SK-MEL-5 (cell line): ENCODE measurements around the gene PRRG4. TPM values are rescaled to one million over a fixed set of nuclear protein-coding genes. Genes with fewer than 3 reads are reported as not detected.
"Not testable (repeated sequence)": the region's sequence is repeated elsewhere in the genome, so short reads cannot be mapped to it uniquely, and the experiment has no call there.

Source experiments
- DNase-seq: peaks from one replicate; pipeline ENCODE4 v3.0.0-alpha.2; 2016; ENCODE audit warnings: low read depth, low spot score
- in situ Hi-C: cut with HindIII; loops from 2 replicates; pipeline ENCODE4 v1.10.0; 2016; ENCODE audit warnings: low sequenced_read_pairs, high pct_unique_total_duplicates, low pct_unique_long_range_greater_than_20kb
- total RNA-seq: library from RNA; depleted of rRNA; stranded (reverse); fragments of >200 nt; shearing (Covaris generic); gene quantifications from 2 replicates; pipeline ENCODE4 v1.2.3, GENCODE V29; 2014

PRRG4 gene
- total RNA-seq, 1 experiment from 2014 or later: 0.18 TPM

DNA sequence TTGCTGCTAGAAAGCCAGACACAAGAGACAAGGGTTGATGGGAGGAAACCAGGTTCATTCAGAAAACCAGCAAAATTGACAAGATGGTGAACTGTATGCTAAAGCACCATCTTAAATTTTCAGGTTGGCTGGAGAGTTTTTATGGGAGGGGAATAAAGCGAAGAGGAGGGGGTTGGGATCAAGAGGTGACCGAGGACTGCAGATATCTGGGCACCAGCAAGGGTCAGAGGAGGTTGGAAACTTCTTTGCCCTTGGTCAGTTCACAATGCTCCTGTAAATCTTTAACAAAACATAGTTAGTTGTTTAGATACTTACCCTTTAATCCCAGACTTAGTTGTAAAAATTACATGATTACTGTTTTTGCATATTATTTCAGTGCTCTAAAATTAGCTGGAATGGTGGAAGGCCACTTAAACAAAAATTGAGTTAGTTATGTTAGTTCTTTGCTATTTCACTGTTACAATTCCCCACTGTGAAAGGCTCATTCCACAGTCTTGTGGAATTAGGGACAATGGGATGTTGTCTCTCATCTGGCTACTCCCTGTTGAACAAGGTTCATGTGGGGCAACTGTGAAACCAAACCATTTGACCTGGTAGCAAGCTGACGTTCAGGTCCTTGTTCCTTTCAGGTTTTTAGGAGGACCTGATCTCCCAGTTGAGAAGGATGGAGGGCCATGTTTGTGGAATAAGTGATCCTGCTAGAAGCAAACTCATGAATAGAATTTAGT is 32.3 kb downstream of the PRRG4 start:
- in situ Hi-C loops: no loop called here
- peak; percentile 30 for DNase-seq

DNA sequence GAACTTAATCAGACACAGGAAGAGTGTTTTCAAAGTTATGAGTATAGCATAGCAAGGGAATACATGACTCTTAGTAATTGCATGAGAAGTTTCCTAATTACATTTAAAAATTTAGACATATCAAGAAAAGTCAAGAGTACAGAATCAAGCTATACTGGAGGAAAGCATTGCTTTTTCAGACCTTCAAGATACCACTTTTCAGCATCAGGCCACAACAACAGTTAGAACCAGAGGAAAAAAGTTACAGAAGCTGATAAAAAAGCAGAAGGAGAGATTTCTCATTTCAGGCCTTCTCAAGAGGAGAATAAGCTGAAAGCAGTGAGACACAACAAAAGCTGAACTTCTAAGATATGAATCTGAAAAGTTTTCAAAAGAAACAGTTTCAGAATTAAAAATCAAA is 34.8 kb downstream of the PRRG4 start:
- in situ Hi-C loops: no loop called here
- no peak for DNase-seq

DNA sequence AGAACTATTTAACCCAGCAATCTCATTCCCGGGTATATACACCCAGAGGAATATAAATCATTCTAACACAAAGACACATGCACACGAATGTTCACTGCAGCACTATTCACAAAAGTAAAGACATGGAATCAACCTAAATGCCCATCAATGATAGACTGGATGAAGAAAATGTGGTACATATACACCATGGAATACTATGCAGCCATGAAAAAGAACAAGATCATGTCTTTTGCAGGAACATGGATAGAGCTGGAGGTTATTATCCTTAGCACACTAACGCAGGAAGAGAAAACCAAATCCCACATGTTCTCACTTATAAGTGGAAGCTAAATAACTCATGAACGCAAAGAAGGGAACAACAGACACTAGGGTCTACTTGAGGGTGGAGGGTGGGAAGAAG is 39.0 kb downstream of the PRRG4 start:
- in situ Hi-C loops, DNase-seq: not testable (repeated sequence)

DNA sequence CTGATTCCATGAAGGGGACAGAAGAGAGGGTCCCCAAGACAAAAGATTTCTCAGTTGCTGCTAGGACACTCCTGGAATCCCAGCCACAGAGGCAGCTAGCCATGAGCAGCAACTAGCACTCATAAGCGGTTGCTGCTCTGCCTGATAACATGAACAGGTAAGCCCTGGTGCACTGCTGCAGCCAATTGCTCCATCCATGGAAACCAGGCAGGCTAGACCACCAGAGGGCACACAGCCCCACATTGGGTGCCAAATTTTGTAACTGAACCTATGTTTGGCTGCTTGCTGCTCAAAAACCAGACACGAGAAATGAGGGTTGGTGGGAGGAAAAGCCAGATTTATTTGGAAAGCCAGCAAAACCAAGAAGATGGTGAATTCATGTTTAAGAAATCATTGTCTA is 40.9 kb downstream of the PRRG4 start:
- in situ Hi-C loops: no loop called here
- DNase-seq: peak; percentile 52

DNA sequence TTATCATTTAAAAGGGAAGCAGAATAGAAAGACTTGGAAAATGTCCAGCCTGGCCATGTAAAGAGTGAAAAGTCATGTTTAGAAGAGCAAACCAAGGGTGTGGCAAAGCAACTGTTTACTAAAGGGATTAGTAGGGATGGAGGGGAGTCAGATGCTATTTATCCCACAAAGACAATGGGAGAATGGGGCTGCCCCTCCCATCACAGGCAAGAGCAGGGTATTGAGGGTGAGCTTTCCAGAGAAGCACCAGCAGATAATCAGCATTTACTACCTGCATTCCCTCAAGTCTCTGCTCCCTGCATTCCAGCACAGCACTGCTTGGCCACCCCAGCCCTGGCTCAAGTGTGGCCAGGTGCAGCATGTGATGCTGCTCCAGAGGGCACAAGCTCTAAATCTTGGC is 44.4 kb downstream of the PRRG4 start:
- in situ Hi-C loops: no loop called here
- DNase-seq: no peak

DNA sequence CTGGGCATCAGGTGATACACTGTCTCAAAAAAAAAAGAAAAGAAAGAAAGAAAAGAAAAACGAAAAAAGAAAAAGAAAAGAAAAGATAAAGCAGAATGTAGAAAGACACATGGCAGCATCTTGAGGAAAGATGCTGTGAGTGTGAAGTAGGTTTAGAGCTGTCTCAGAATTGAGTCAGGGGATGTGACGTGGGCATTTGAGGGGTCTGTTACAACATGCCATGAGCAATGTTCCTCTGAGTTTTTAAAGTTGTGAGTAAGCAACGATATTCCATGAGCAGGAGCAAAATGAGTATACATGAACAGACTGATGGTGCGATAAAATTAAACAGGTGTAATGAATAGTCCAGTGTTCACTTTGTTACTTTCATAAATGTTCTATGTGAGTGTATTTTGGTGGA is 51.6 kb downstream of the PRRG4 start:
- in situ Hi-C loops: no loop called here
- DNase-seq: no peak

DNA sequence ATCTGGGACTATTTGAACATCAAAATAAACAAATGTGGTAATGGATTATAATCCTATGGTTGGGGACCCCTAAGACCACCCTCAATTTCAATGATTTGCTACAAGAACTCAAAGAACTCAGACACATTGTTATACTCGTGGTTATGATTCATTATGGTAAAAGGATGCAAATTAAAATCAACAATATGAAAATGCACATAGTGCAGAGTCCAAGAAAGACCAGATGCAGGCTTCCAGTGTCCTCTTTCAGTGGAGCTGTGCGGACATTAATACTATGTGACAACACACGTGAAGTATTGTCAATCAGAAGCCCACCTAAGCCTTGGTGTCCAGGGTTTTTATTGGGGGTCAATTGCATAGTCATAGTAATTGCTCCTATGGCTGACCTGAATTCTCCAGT is 53.7 kb downstream of the PRRG4 start:
- no peak for DNase-seq
- in situ Hi-C loops: no loop called here

DNA sequence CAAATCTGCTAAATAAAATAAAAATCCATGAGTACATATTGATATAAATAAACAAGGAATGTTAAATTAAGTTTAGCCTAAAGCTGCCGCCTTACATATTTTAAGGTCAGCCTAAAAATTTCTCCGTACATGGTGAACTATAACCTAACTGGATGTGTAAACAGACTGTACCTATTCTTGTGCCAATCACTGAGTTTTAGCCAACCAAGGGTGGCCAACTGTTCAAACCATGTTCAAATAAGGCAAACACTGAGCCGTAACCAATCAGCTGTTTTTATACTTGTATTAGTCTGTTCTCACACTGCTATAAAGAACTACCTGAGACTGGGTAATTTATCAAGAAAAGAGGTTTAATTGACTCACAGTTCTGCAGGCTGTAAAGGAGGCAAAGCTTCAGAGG is 54.3 kb downstream of the PRRG4 start:
- in situ Hi-C loops: no loop called here

DNA sequence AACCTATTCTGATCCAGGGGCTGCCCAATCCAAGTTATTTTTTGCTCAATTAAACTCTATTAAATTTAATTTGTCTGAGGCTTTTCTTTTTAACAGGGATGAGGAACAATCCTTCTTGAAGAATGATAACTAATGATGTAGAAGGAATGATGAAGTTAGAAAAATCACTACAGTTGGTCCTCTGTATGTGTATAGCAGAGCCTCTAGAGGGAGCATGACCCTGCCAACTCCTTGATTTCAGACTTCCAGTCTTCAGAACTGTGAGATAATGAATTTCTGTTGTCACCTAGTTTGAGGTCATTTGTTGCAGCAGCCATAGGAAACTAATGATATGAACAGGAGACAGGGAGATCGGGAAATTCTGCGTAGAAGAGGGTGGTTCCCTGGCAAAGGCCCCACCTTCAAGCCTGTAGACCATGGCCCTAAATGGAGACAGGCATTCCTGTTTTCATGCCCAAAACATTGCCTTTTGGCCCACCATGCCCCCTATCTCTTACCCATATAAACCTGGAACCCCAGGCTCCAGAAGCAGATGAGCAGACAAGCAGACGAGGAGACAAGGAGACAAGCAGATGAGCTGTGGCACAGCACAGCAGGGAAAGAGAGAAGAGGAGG is 55.1 kb downstream of the PRRG4 start:
- in situ Hi-C loops: no loop called here
- peak; percentile 54 for DNase-seq

More for the DNA sequence above, 54.3 kb downstream of the PRRG4 start:
- no peak for DNase-seq

DNA sequence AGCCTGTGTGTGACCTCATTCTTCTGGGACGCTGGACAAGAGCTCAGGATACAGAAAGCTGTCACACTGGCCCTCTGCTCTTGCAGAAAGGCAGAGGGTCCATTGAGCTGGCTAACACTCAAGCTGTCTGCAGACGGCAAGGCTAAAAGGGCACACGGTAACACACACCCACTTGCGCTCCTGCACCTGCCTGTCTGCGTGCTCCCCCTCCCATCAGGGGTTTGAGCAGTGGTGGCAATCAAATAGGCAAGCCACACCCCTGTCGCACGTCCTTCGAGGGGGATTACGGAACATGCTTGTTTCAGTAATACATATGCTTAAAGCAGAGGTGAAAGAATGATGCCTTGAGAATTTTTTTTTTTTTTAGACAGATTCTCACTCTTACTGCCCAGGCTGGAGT is 55.8 kb downstream of the PRRG4 start:
- no peak for DNase-seq
- in situ Hi-C loops: no loop called here

DNA sequence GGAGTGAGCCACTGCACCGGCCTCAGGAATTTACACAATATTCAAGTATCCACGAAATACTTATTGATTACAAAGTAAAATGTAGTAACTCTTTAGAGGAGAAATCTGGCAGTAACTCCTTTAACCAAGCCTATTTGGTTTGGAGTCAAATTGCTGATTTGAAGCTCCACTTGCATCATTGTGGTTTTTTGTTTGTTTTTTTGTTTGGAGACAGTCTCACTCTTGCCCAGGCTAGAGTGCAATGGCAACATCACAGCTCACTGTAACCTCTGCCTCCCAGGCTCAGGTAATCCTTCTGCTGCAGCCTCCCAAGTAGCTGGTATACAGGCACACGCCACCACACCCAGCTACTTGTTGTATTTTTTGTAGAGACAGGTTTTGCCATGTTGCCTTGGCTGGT is 56.5 kb downstream of the PRRG4 start:
- no peak for DNase-seq
- in situ Hi-C loops: no loop called here

DNA sequence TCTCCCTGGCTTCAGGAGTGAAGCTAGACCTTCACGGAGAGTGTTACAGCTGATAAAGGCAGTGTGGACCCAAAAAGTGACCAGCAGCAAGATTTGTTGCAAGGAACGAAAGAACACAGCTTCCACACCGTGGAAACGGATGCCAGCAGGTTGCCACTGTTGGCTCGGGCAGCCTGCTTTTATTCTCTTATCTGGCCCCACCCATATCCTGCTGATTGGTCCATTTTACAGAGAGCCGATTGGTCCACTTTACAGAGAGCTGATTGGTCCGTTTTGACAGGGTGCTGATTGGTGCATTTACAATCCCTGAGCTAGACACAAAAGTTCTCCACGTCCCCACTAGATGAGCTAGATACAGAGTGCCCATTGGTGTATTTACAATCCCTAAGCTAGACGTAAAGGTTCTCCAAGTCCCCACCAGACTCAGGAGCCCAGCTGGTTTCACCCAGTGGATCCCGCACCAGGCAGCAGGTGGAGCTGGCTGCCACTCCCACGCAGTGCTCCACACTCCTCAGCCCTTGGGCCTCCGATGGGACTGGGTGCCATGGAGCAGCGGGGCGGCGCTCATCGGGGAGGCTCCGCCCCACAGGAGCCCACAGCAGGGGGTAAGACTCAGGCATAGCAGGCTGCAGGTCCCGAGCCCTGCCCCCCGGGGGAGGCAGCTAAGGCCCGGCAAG is 58.1 kb downstream of the PRRG4 start:
- in situ Hi-C loops, DNase-seq: not testable (repeated sequence)

DNA sequence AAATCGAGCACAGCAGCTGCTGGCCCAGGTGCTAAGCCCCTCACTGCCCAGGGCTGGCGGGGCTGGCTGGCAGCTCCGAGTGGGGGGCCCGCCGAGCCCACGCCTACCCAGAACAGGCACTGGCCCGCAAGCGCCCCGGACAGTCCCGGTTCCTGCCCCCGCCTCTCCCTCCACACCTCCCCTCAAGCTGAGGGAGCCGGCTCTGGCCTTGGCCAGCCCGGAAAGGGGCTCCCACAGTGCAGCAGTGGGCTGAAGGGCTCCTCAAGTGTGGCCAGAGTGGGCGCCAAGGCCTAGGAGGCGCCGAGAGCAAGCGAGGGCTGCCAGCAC is 58.6 kb downstream of the PRRG4 start:
- in situ Hi-C loops, DNase-seq: not testable (repeated sequence)

DNA sequence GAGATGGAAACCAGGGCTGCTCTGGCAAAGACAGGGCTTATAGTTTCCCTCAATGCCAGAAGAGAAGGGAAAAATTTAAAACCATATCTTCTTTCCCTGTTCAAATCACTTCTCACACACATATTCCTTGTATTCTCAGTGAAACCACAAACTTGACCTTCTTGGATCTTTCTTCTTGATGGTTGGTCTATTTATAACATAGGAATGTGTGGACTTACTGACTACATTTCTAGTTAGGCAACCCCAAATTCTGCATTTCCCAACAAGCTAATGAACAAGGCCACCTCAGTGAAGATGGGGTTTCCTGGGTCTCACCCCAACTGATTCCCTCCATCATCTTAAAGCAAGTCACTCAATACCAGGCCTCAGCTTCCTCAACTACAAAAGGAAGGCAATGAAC is 59.1 kb downstream of the PRRG4 start:
- in situ Hi-C loops: no loop called here
- DNase-seq: no peak

DNA sequence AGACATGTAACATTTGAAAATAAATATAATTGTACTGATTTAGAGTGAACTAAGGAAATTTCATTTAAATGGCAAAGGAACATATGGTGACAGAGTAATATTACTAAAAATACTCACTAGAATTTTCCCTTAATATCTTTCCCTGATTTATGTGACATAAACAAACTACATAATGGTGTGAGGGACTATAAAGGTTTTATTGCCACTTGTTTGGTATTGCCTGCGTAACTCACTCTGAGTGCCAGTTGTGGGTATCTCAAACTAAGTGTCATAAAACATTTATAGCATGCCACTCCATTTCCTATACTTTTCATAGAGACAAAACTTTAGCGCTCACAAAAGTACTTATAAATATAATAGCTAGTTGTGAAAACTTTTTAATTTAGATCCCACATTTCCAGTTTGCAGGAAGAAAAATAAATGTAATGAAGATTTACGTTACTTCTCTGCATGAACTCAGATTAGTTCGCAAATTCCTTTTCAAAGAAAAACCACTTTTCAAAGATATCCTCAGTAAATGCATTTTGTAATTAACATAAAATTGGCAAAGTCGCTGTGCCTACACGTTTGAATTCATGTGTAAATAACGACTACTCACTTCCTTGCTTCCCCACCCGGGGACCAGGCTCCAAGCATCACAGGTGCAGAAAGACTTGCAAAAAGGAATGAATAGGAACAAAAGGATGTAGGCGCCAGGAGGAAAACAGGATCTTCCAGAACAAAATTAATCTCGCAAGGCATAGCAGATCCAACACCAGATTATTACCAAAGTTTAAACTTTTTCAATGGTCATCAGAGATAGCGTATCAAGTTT is 61.3 kb downstream of the PRRG4 start:
- in situ Hi-C loops: no loop called here

DNA sequence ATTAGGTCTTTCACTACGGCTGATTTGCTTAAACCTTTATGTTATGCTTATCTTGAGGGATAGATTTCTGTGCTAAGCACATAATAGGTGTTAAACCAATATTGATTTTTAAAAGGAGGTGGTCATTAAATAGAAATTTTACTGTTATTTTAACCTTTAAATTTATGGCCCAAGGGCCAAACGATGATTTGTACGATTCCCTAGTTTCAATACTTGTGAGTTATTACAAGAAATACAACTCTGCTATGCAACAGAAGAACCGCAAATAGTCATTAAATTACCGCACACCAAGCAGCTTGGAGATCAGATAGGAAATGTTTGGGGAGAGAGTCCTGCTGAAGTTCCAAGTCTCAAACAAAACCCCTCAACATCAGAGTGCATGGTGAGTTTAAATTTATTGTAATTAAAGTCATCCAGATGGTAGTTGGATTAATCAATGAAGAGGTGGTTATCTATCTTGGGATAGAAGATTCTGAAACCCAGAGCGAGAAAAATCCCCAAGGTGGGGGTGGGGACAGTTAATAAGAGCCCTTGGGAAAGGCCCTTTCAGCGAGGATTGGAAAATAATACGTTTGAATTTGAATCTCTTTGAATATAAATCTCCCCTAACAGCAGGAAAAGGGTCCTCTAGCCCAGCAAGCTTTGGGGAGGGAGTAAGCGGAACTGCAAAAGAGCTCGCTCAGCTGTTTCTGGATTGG is 62.1 kb downstream of the PRRG4 start:
- peak; percentile 6 for DNase-seq
- in situ Hi-C loops: no loop called here

More for the DNA sequence above, 61.3 kb downstream of the PRRG4 start:
- DNase-seq: no peak

DNA sequence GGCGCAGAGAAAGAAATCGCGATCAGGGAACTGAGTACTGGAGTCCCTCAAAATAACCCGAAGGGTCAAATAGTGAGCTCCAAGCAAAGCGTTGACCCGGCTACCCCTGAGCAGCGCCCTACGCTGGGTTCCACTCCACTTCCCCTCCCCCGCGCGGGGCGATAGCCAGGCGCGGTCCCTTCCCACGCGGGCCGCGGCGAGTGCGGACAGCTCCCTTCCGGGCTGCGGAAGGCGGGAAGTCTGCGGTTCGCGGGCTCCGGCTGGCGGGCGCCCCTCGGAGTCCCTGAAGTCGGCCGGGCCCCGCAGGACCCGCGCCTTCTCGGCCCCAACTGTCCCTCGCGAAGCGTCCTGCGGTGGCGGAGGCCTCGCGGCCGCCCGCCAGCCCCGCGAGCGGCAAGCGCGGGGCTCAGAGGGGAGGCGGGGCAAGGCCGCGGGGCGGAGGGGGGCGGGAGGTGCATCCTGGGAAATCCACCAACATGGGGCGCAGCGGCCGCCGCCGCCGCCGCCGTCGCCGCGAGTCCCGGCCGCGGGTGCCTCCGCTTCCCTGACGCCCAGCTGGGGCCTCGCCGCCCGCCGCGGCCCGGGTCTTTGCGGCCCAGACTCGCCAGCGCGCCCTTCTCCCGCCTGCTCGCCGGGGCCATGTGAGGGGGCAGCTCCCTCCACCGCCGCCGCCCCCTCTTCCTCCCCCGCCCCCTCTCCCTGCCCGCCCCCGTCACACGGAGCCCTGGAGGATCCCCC is 62.8 kb downstream of the PRRG4 start, which contains the start of gene QSER1:
QSER1 (plus strand) TSS at position 457 of the 738 bp plus-strand sequence. CDS start 315 bp downstream, outside the sequence.
- in situ Hi-C loops: no loop called here
- peak; percentile 61 for DNase-seq
